HG03135 (cell line): ENCODE data around the gene SYT1.

Experiments
- ATAC-seq: cut with Tn5 transposase; IDR thresholded peaks from one replicate; pipeline ENCODE4 v1.9.1; 2021; ENCODE audit warnings: mild to moderate bottlenecking, moderate library complexity; ENCODE audit not compliant: unreplicated experiment

The SYT1 gene

GRCh38 chr12:79053394-79053793 lies 188.8 kb downstream of the SYT1 start:
- ATAC-seq = no peak

GRCh38 chr12:79055926-79056674 lies 191.5 kb downstream of the SYT1 start:
- no peak for ATAC-seq

GRCh38 chr12:79056775-79057174 lies 192.2 kb downstream of the SYT1 start:
- no peak for ATAC-seq

GRCh38 chr12:79057540-79057939 lies 193.0 kb downstream of the SYT1 start:
- no peak for ATAC-seq

GRCh38 chr12:79058342-79058741 lies 193.8 kb downstream of the SYT1 start:
- ATAC-seq = no peak

GRCh38 chr12:79059557-79059956 lies 195.0 kb downstream of the SYT1 start:
- ATAC-seq = no peak

- ATAC-seq = no peak
Observed at GRCh38 chr12:79063258-79063657, 198.7 kb downstream of the SYT1 start.

GRCh38 chr12:79067977-79068376 lies 203.4 kb downstream of the SYT1 start:
- ATAC-seq = no peak

- peak; percentile 95 for ATAC-seq
Observed at GRCh38 chr12:79069009-79069408, 204.4 kb downstream of the SYT1 start.

GRCh38 chr12:79071498-79071897 lies 206.9 kb downstream of the SYT1 start:
- no peak for ATAC-seq

- ATAC-seq = no peak
Observed at GRCh38 chr12:79073506-79073905, 208.9 kb downstream of the SYT1 start.

GRCh38 chr12:79082595-79082994 lies 218.0 kb downstream of the SYT1 start:
- no peak for ATAC-seq

- ATAC-seq = no peak
Observed at GRCh38 chr12:79083181-79083580, 218.6 kb downstream of the SYT1 start.

GRCh38 chr12:79085106-79085682 lies 220.6 kb downstream of the SYT1 start:
- no peak for ATAC-seq

- no peak for ATAC-seq
Observed at GRCh38 chr12:79086541-79087296, 222.1 kb downstream of the SYT1 start.

- ATAC-seq = no peak
Observed at GRCh38 chr12:79098530-79098929, 234.0 kb downstream of the SYT1 start.

- ATAC-seq = no peak
Observed at GRCh38 chr12:79108962-79109361, 244.4 kb downstream of the SYT1 start.

- ATAC-seq = no peak
Observed at GRCh38 chr12:79114896-79115295, 250.3 kb downstream of the SYT1 start.

GRCh38 chr12:79115743-79116142 lies 251.2 kb downstream of the SYT1 start:
- ATAC-seq = peak; percentile 63

- no peak for ATAC-seq
Observed at GRCh38 chr12:79119796-79120195, 255.2 kb downstream of the SYT1 start.

- peak; percentile 66 for ATAC-seq
Observed at GRCh38 chr12:79121486-79121885, 256.9 kb downstream of the SYT1 start.

- no peak for ATAC-seq
Observed at GRCh38 chr12:79124385-79124784, 259.8 kb downstream of the SYT1 start.
